Liver (tissue), 9 donors: ENCODE data around the gene UBC. TPM values are rescaled to one million over a fixed set of nuclear protein-coding genes. Genes with fewer than 3 reads are reported as not detected.

Experiments
- DNase-seq: peaks from one replicate; pipeline ENCODE4 v3.0.0-alpha.2; 2017; ENCODE audit warnings: low spot score
- H3K27ac ChIP-seq, 2 donors: one replicate each; pipeline ENCODE4 v1.7.0; 2013; ENCODE audit warnings: inconsistent platforms in 2 of 2, low read length in 2 of 2, control low read depth in 1 of 2, low read depth in 1 of 2, mild to moderate bottlenecking in 1 of 2
- H3K27me3 ChIP-seq, 4 donors: one replicate each; pipeline versions ENCODE4 v1.6.1 to v1.7.0; 2013; ENCODE audit warnings: low read length in 3 of 4, inconsistent platforms in 1 of 4, mild to moderate bottlenecking in 1 of 4, moderate library complexity in 1 of 4; ENCODE audit not compliant: control insufficient read depth in 4 of 4, insufficient read depth in 4 of 4
- H3K36me3 ChIP-seq, 4 donors: one replicate each; pipeline versions ENCODE4 v1.6.1 to v1.7.0; 2013; ENCODE audit warnings: low read length in 3 of 4, mild to moderate bottlenecking in 3 of 4, low read depth in 1 of 4, moderate library complexity in 1 of 4; ENCODE audit not compliant: control insufficient read depth in 4 of 4, insufficient read depth in 3 of 4
- H3K4me1 ChIP-seq, 4 donors: one replicate each; pipeline versions ENCODE4 v1.6.1 to v1.7.0; 2013; ENCODE audit warnings: low read length in 3 of 4, mild to moderate bottlenecking in 3 of 4, moderate library complexity in 1 of 4; ENCODE audit not compliant: control insufficient read depth in 4 of 4, insufficient read depth in 4 of 4
- H3K4me3 ChIP-seq, 3 donors: one replicate each; pipeline versions ENCODE4 v1.6.1 to v1.7.0; 2013; ENCODE audit warnings: low read length in 3 of 3, control low read depth in 1 of 3, low read depth in 1 of 3, mild to moderate bottlenecking in 1 of 3
- H3K9ac ChIP-seq, 2 donors: one replicate each; pipeline ENCODE4 v1.7.0; 2013; ENCODE audit warnings: low read length in 2 of 2, mild to moderate bottlenecking in 2 of 2, moderate library complexity in 2 of 2, control low read depth in 1 of 2, low read depth in 1 of 2
- H3K9me3 ChIP-seq, 4 donors: one replicate each; pipeline versions ENCODE4 v1.6.1 to v1.7.0; 2013; ENCODE audit warnings: low read length in 3 of 4; ENCODE audit not compliant: control insufficient read depth in 4 of 4
- ATF3 ChIP-seq: IDR thresholded peaks from 2 replicates; pipeline ENCODE4 v1.6.1; 2016; ENCODE audit warnings: antibody characterized with exemption
- CTCF ChIP-seq: fragments of 150-350 bp; IDR thresholded peaks from 2 replicates; pipeline ENCODE4 v1.5.1; 2017; ENCODE audit warnings: improper control_type of control experiment, low read depth, low read length; ENCODE audit not compliant: missing input control
- EGR1 ChIP-seq, 2 donors: IDR thresholded peaks; 2 replicates each; pipeline ENCODE4 v1.6.1; 2016 to 2018; ENCODE audit warnings: antibody characterized with exemption in 2 of 2, low read depth in 2 of 2
- FOXA1 ChIP-seq: IDR thresholded peaks from 2 replicates; pipeline ENCODE4 v1.6.1; 2016; ENCODE audit warnings: antibody characterized with exemption
- FOXA2 ChIP-seq: IDR thresholded peaks from 2 replicates; pipeline ENCODE4 v1.6.1; 2016; ENCODE audit warnings: antibody characterized with exemption
- GABPA ChIP-seq, 2 donors: IDR thresholded peaks in 1 of 2; conservative IDR thresholded peaks in 1 of 2; 2 replicates each; pipeline ENCODE4 v1.6.1; 2016; ENCODE audit warnings: antibody characterized with exemption in 2 of 2, mild to moderate bottlenecking in 1 of 2, moderate library complexity in 1 of 2
- HNF4A ChIP-seq, 2 donors: conservative IDR thresholded peaks; 2 replicates each; pipeline ENCODE4 v1.6.1; 2016; ENCODE audit warnings: antibody characterized with exemption in 2 of 2, mild to moderate bottlenecking in 2 of 2
- HNF4G ChIP-seq: IDR thresholded peaks from 2 replicates; pipeline ENCODE4 v1.6.1; 2016; ENCODE audit warnings: antibody characterized with exemption
- JUND ChIP-seq, 2 donors: IDR thresholded peaks; 2 replicates each; pipeline ENCODE4 v1.6.1; 2016; ENCODE audit warnings: antibody characterized with exemption in 2 of 2
- MAX ChIP-seq: IDR thresholded peaks from 2 replicates; pipeline ENCODE4 v1.6.1; 2016; ENCODE audit warnings: antibody characterized with exemption
- NR2F2 ChIP-seq: IDR thresholded peaks from 2 replicates; pipeline ENCODE4 v1.6.1; 2016; ENCODE audit warnings: antibody characterized with exemption
- RAD21 ChIP-seq, 2 donors: IDR thresholded peaks; 2 replicates each; pipeline ENCODE4 v1.6.1; 2016; ENCODE audit warnings: antibody characterized with exemption in 2 of 2, mild to moderate bottlenecking in 2 of 2
- REST ChIP-seq: IDR thresholded peaks from 2 replicates; pipeline ENCODE4 v1.6.1; 2016; ENCODE audit warnings: antibody characterized with exemption, mild to moderate bottlenecking
- RXRA ChIP-seq, 2 donors: IDR thresholded peaks; 2 replicates each; pipeline ENCODE4 v1.6.1; 2017 to 2018; ENCODE audit warnings: antibody characterized with exemption in 2 of 2, mild to moderate bottlenecking in 1 of 2
- SP1 ChIP-seq: IDR thresholded peaks from 2 replicates; pipeline ENCODE4 v1.6.1; 2018; ENCODE audit warnings: antibody characterized with exemption, mild to moderate bottlenecking
- TAF1 ChIP-seq: conservative IDR thresholded peaks from 2 replicates; pipeline ENCODE4 v1.6.1; 2016; ENCODE audit warnings: antibody characterized with exemption, mild to moderate bottlenecking
- YY1 ChIP-seq: IDR thresholded peaks from 2 replicates; pipeline ENCODE4 v1.6.1; 2016; ENCODE audit warnings: antibody characterized with exemption, mild to moderate bottlenecking
- ZBTB33 ChIP-seq: IDR thresholded peaks from 2 replicates; pipeline ENCODE4 v1.6.1; 2016; ENCODE audit warnings: antibody characterized with exemption
- WGBS: extraction: QIAGEN DNeasy Blood & Tissue Kit; methylation state at CpG from one replicate; pipeline ENCODE4 v1.1.7; 2013; 5-methylcytosine and 5-hydroxymethylcytosine counted together
- polyA plus RNA-seq, 2 donors: library from polyadenylated mRNA; stranded (reverse) in 1 of 2; unstranded in 1 of 2; fragments of 200-250 nt in 1 of 2; fragments of >200 nt in 1 of 2; fragmentation: Nextera tagmentation in 1 of 2; extraction: Ambion mirVana in 1 of 2; gene quantifications; one replicate each; pipeline versions ENCODE4 v1.2.1 to v1.2.3, GENCODE V29; 2013 to 2015
- total RNA-seq, 2 donors: library from RNA; depleted of rRNA; stranded (reverse); fragments of >200 nt; gene quantifications; one replicate each; pipeline ENCODE4 v1.2.3, GENCODE V29; 2014
- donor health status: healthy.
- donor health status: healthy.
- donor health status: healthy.
- donor health status: healthy.
- donor health status: healthy.

UBC gene
- total and polyA plus RNA-seq, 4 donors = 385 to 624 (median 468) TPM

- no peak for DNase-seq
- TF ChIP-seq ATF3 (no peak), HNF4G (no peak), SP1 (no peak), CTCF (no peak), RAD21 (IDR thresholded peaks at IDR 0.05) (no peak), MAX (no peak), GABPA (IDR thresholded peaks at IDR 0.05 in 1 of 2, conservative IDR thresholded peaks at IDR 0.05 in 1 of 2) (no peak), ZBTB33 (no peak), TAF1 (no peak), REST (no peak), RXRA (IDR thresholded peaks at IDR 0.05) (no peak), NR2F2 (no peak), HNF4A (conservative IDR thresholded peaks at IDR 0.05) (no peak), YY1 (no peak), FOXA2 (no peak), JUND (IDR thresholded peaks at IDR 0.05) (no peak), EGR1 (IDR thresholded peaks at IDR 0.05; ENCODE audit: low read depth in 2 of 2) (no peak), FOXA1 (no peak)
- Histone ChIP-seq H3K4me3 (no peak overlapping the region), H3K27ac (no peak overlapping the region), H3K27me3 (no peaks in the 10 kb centered on the region), H3K9ac (no peak overlapping the region), H3K36me3 (peaks cover 10 to 52% (median 14%) of the 10 kb centered on the region in 4 donors), H3K4me1 (no peaks in the 10 kb centered on the region), H3K9me3 (no peaks in the 10 kb centered on the region)
- 92% methylated on average over 17 of the region's 17 CpGs for WGBS
These were observed 37.8 kb upstream of the UBC start for GRCh38 chr12:124952295-124952694.
